NOMO-1 (cell line): ENCODE data around the gene FAM185A.
A peak's percentile ranks its signal among the peaks of the same experiment; 100 is the strongest.
"Not testable (repeated sequence)": the region's sequence is repeated elsewhere in the genome, so short reads cannot be mapped to it uniquely, and the experiment has no call there.

Source experiments
- DNase-seq, 2 experiments: peaks; one replicate each; lab custom pipeline; 2025; ENCODE audit not compliant: unreplicated experiment in 2 of 2; lab: John Stamatoyannopoulos, UW

Gene FAM185A

GRCh38 chr7:102776217-102776616, 27.4 kb downstream of the FAM185A start:
- not testable (repeated sequence) for DNase-seq

- DNase-seq: not testable (repeated sequence)
These were observed 29.9 kb downstream of the FAM185A start for GRCh38 chr7:102778663-102779062.

DNA sequence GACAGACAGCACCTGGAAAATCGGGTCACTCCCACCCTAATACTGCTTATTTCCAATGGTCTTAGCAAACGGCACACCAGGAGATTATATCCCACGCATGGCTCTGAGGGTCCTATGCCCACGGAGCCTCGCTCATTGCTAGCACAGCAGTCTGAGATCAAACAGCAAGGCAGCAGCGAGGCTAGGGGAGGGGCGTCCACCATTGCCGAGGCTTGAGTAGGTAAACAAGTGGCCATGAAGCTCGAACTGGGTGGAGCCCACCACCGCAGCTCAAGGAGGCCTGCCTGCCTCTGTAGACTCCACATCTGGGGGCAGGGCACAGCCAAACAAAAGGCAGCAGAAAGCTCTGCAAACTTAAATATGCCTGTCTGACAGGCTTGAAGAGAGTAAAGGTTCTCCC, 32.1 kb downstream of the FAM185A start:
- not testable (repeated sequence) for DNase-seq

DNA sequence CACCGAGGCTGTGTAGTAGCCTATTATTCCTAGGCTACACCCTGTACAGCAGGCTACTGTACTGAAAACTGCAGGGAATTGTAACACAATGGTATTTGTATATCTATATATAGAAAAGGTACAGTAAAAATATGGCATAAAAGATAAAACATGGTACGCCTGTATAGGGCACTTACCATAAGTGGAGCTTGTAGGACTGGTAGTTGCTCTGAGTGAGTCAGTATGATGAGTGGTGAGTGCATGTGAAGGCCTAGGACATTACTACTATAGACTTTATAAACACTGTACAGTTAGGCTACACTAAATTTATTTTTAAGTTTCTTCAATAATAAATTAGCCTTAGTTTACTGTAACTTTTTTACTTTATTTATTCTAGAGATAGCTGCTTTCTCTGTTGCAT, 40.0 kb downstream of the FAM185A start:
- DNase-seq: not testable (repeated sequence)

- DNase-seq: not testable (repeated sequence)
These were observed 41.7 kb downstream of the FAM185A start for GRCh38 chr7:102790364-102791100.

DNA sequence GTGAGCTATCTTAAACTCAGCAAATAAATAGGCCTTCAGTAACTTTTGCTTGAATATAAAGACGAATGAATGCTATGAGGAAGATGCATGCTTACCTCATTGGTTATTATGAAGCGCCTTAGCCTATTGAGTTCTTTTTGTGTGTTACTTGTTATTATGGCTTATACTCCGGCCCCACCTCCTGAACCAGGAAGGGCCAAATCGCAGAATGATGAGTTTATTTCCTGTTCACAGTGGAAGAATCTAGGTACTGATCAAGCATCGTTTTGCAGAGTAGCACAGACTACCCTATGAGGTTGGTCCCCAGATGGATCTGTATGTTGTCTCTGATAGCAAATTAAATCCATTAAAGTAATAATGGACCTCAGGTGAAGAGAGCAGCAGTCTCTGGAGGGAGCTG, 42.6 kb downstream of the FAM185A start:
- not testable (repeated sequence) for DNase-seq

DNA sequence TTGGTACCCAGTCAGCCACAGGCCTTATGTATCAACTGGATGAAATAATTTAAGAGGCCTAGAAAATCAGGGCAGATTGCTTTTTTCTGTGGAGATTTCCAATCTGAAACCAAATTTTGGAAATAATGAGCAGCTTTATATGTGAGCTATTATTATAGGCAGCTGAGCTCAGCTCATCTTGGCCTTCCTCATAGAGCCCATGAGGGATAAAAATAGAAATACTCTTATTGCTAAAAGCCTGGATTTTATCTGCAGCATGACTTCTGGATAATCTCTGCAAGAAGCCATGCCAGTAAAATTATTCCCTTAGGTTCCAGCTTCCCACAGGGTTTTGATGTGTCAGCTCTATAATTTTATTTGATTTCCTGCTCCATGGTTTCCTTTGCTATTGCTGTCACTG, 43.0 kb downstream of the FAM185A start:
- not testable (repeated sequence) for DNase-seq

- DNase-seq: not testable (repeated sequence)
These were observed 45.8 kb downstream of the FAM185A start for GRCh38 chr7:102794567-102794966.

- not testable (repeated sequence) for DNase-seq
These were observed 47.3 kb downstream of the FAM185A start for GRCh38 chr7:102795987-102796595.

- DNase-seq: no peak
These were observed 57.8 kb downstream of the FAM185A start for GRCh38 chr7:102806613-102807012.

DNA sequence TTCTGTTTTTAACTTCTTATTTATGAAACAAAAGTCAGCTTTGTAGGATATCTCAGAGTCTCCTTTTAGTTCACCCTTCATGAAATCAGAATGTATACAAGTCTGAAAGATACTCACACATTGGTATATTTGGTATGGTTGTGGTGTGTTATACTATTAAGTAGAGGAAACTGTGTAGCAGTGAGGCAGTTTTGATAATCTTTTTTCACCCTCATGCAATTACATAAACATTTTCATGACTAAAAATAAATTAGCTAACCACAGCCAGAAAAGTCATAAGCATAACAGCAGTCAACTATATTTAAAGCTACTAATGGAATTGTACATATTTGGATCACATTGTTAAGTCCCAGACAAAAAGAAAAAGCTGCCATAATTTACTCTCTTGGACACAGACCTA, 62.1 kb downstream of the FAM185A start:
- DNase-seq: no peak

DNA sequence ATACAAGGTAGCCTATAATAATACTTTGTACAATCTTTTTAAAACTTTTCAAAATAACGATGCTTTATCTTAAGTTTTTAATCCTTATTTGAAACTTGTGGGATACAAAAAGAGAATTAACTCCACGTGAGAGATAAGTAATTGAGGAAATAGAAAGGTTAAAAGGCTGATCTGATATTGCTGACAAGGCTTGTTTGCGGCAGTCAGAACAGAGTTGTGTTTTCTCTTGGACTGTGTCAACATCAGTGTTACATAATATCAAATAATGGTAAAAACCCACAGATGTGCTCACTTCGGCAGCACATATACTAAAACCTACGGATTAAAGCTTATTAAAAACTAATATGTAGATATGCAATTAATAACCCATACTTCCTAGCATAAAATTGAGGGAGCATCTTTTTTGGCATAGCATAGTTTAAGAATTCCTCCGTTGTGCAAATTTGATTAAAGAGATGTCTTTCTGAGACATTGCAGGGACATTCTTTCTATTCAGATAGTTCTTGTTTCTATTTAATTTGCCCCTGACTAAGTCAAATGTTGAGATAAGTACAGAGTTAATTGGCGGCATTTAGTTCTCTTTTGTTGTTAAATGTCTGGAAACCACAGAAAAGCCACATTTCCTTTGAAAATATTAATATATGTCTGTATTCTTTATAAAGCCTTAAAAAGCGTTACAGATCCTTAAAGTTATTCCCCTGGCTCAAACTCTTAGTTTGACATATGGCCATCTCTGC, 63.3 kb downstream of the FAM185A start:
- DNase-seq: peak in 1 of 2 experiments; percentile 3

- no peak for DNase-seq
These were observed 64.6 kb downstream of the FAM185A start for GRCh38 chr7:102813191-102814024.

DNA sequence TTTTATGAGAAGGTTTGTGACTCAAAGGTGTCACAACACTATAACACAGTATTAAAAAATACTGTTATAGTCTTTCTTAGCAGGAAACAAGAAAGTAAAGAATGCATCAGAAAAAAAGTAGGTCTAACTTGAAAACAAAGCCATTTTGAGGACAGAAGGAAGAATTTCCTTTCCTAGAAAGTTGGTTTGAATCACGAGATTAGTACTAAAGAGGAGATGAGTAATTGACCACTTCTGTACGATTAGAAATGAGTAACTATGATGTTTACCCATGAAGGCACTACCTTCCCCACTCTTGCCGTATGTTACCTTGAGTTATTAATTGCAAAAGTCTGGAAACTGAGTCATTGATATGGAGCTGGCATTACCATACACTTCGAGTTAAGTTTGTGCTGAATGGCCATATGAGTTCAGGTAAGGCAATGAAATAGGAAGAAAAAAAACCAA, 65.2 kb downstream of the FAM185A start:
- no peak for DNase-seq

- DNase-seq: no peak
These were observed 69.1 kb downstream of the FAM185A start for GRCh38 chr7:102817616-102818573.

- no peak for DNase-seq
These were observed 70.4 kb downstream of the FAM185A start for GRCh38 chr7:102819151-102819550.

DNA sequence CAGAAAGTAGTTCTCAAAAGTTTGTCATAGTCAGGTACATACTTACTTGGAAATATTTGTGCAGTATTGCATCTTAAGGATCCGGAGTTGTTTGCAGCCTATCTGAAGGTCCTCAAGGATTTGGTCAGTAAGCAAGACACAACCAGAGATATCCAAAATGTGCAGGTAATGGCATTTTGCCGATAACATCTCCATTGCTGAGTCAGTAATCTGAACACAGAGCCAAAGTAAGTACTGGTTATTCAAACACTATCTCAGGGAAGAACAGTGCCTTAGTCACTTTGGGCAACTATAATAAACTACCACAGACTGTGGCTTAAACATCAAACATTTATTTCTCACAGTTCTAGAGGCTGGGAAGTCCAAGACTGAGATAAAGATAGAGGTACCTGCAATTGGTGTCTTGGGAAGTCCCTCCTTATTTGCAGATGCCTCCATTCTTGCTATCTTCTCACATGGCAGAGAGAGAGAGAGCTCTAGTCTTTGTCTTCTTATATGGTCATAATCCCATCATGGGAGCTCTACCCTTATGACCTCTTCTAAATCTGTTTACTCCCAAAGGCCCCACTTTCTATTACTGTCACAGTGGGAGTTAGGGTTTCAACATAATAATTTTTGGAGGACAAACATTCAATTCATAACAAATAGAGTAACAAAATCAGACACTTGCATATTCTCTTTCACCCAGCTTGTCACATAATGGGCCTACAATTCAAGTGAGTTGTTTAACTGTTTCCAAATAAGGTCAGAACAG, 73.4 kb downstream of the FAM185A start:
- no peak for DNase-seq

- DNase-seq: no peak
These were observed 74.8 kb downstream of the FAM185A start for GRCh38 chr7:102823390-102824119.
